ENCODE data around the gene LHB.
"Not testable (repeated sequence)": the region's sequence is repeated elsewhere in the genome, so short reads cannot be mapped to it uniquely, and the experiment has no call there.

LHB gene

GRCh38 chr19:49049011-49049410 lies 32.1 kb upstream of the LHB start, which contains the start of gene CGB8:
CGB8 (minus strand) TSS chr19:49049111; CDS start chr19:49048739, 372 bp downstream.
- H3K4me3 ChIP-seq (ENCODE audit: low read depth, low read length); in situ Hi-C loops (cut with HindIII; ENCODE audit: low pct_ligation_motif_present, low sequenced_read_pairs); H3K27me3 ChIP-seq (replicated peaks); H3K27ac ChIP-seq; DNase-seq; H3K36me3 ChIP-seq (replicated peaks): not testable (repeated sequence)

DNA sequence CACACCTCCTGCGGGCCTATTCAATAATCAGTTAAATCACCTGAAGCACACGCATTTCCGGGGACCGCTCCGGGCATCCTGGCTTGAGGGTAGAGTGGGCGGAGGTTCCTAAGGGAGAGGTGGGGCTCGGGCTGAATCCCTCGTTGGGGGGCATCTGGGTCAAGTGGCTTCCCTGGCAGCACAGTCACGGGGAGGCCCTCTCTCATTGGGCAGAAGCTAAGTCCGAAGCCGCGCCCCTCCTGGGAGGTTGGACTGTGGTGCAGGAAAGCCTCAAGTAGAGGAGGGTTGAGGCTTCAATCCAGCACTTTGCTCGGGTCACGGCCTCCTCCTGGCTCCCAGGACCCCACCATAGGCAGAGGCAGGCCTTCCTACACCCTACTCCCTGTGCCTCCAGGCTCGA lies 26.7 kb upstream of the LHB start, which contains the start of gene CGB5:
CGB5 (plus strand) TSS at position 301 of the 400 bp plus-strand sequence. CDS start 362 bp downstream, outside the sequence.
- H3K4me3 ChIP-seq (ENCODE audit: low read depth, low read length); DNase-seq; in situ Hi-C loops (cut with HindIII; ENCODE audit: low pct_ligation_motif_present, low sequenced_read_pairs); H3K27ac ChIP-seq; H3K36me3 ChIP-seq (replicated peaks); H3K27me3 ChIP-seq (replicated peaks): not testable (repeated sequence)

GRCh38 chr19:49042666-49043065 lies 25.8 kb upstream of the LHB start:
- H3K36me3 ChIP-seq (replicated peaks); H3K27ac ChIP-seq; in situ Hi-C loops (cut with HindIII; ENCODE audit: low pct_ligation_motif_present, low sequenced_read_pairs); H3K4me3 ChIP-seq (ENCODE audit: low read depth, low read length); H3K27me3 ChIP-seq (replicated peaks); DNase-seq: not testable (repeated sequence)

GRCh38 chr19:49042177-49042576 lies 25.3 kb upstream of the LHB start:
- H3K27ac ChIP-seq, result no peak overlapping the region
- no peak overlapping the region for H3K4me3 ChIP-seq (ENCODE audit: low read depth, low read length)
- no peaks in the 10 kb centered on the region for H3K27me3 ChIP-seq (replicated peaks)
- peak; percentile 47 for DNase-seq
- in situ Hi-C loops (cut with HindIII; ENCODE audit: low pct_ligation_motif_present, low sequenced_read_pairs), result no loop called here
- TF ChIP-seq CTCF (IDR thresholded peaks at IDR 0.05; ENCODE audit: low read depth, low read length, missing control alignments), result no peak
- H3K36me3 ChIP-seq (replicated peaks), result no peaks in the 10 kb centered on the region

DNA sequence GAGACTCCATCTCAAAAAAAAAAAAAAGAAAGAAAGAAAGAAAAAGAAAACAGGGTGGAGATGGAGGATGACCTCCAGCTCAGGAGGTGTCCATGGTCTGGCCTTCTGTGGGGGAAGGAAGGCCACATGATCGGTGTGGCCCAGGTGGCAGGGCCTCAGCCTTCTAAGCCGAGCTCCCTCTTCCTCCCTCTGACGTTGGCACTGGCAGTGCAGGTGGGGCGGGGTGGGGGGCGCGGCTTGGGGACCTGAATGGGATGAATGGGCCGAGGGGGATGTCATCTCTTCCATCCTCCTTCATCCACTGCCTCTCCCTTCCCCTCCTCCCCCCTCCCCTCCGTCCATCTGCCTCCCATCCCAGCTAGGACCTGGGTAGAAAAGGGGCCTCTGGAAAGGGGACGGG lies 22.8 kb upstream of the LHB start:
- H3K27ac ChIP-seq; in situ Hi-C loops (cut with HindIII; ENCODE audit: low pct_ligation_motif_present, low sequenced_read_pairs); DNase-seq: not testable (repeated sequence)

GRCh38 chr19:49038557-49039276 lies 21.8 kb upstream of the LHB start:
- DNase-seq, result peak; percentile 72
- H3K27me3 ChIP-seq (replicated peaks); H3K36me3 ChIP-seq (replicated peaks); in situ Hi-C loops (cut with HindIII; ENCODE audit: low pct_ligation_motif_present, low sequenced_read_pairs); H3K4me3 ChIP-seq (ENCODE audit: low read depth, low read length): not testable (repeated sequence)
- peak overlapping the region; percentile 31 for H3K27ac ChIP-seq

More for the DNA sequence above, 22.8 kb upstream of the LHB start:
- H3K36me3 ChIP-seq (replicated peaks); H3K27me3 ChIP-seq (replicated peaks); H3K4me3 ChIP-seq (ENCODE audit: low read depth, low read length): not testable (repeated sequence)

DNA sequence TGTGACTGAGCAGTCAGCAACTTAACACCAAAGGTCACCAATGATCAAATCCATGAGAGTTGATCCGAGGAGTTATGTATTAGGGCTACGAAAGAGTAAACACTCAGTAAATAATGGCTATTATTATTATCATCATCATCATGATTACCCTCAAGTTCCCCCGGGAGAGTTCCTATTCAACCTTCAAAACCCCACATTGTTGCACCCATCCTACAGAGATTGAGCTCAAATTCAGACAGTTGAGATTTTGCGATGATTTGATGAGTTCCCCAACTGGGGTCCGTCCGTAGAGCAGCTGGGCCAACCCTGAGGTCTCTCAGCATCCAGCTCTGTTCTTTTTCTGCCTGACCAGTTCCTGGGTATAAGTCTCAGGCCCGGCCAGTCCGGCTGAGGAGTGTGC lies 21.2 kb upstream of the LHB start:
- H3K27me3 ChIP-seq (replicated peaks); in situ Hi-C loops (cut with HindIII; ENCODE audit: low pct_ligation_motif_present, low sequenced_read_pairs); H3K36me3 ChIP-seq (replicated peaks); DNase-seq; H3K4me3 ChIP-seq (ENCODE audit: low read depth, low read length); H3K27ac ChIP-seq: not testable (repeated sequence)

GRCh38 chr19:49036815-49037214 lies 19.9 kb upstream of the LHB start, which contains the start of gene CGB1:
CGB1 (minus strand) TSS chr19:49036895; CDS start chr19:49036711, 184 bp downstream.
- in situ Hi-C loops (cut with HindIII; ENCODE audit: low pct_ligation_motif_present, low sequenced_read_pairs); DNase-seq; H3K4me3 ChIP-seq (ENCODE audit: low read depth, low read length); H3K27ac ChIP-seq; H3K27me3 ChIP-seq (replicated peaks); H3K36me3 ChIP-seq (replicated peaks): not testable (repeated sequence)
- peak; percentile 73 for TF ChIP-seq CTCF (IDR thresholded peaks at IDR 0.05; ENCODE audit: low read depth, low read length, missing control alignments)
